HG02943 (cell line): ENCODE results near the gene AFAP1.

ENCODE experiments used
- ATAC-seq: cut with Tn5 transposase; IDR thresholded peaks from one replicate; pipeline ENCODE4 v1.9.1; 2021; ENCODE audit warnings: mild to moderate bottlenecking, low read depth, moderate library complexity; ENCODE audit not compliant: unreplicated experiment

Gene AFAP1

DNA sequence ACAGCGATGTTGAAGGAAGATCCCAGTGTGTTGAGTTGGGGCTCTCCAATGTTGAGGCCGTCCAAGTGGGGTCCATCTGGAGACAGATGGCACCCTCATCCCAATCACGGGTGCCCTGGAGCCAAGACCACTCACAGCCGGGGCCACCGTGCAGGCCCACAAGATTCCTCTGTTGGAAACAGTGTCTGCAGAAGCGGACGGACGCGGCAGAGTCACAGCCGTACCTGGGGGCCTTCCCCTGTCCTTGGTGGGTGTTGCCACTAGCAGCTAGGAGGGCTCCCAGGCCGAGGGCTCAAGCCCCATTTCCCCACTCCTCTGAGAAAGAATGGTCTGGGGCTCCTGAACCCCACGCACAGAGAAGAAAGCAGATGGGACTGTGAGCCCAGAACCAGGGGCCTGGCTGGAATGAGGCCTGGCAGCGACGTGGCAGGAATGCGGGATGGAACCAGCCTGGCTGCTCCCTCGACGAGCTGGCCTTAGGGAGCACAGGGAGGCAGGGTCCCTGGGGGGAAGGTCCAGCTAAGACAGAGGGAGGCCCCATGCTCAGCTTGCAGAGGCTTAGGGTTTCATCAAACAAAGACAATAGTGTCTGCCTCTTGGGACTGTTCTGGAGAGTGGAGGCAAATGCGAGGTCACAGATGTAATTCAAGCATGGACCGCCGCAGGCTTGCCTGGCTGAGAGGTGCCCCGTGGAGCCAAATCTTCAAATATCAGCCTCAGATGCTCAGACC is 228.9 kb downstream of the AFAP1 start:
- no peak for ATAC-seq

DNA sequence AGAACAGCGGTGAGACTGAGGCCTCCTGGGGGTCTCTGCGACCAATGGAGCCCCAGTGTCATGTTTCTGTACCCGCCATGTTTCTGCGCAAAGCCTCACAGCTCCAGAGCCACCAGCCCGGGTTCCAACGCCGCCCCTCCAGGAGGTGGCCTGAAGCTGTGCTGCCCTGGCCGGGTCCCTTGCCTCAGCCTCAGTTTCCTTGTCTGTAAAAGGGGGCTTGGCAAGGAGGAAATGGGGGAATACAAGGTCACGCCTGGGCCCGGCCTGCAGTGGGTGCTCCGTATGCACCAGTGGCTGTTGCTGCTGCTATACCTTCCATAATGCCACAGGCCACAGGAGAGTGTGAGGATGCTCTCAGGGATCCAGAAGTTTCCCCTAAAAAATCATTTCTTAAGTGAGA is 229.5 kb downstream of the AFAP1 start:
- no peak for ATAC-seq

DNA sequence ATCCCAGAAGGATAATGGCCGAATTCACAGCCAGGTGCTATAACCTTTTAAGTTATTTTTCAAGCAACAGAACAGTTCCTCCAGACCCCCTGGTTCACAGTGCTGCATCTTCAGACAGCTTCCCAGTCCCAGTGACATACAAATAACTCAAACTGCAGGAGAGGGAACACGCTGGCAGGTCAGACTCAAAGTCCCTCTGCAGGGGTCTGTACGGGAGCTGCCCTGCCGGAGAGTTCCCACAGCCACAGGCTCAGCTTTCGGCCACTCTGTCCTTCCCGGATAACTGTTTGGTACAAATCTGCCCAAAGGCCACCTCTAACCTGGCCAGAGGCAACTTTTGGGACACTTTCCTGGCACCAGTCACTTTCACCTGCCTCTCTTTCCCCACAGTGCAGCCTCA is 230.2 kb downstream of the AFAP1 start:
- no peak for ATAC-seq

DNA sequence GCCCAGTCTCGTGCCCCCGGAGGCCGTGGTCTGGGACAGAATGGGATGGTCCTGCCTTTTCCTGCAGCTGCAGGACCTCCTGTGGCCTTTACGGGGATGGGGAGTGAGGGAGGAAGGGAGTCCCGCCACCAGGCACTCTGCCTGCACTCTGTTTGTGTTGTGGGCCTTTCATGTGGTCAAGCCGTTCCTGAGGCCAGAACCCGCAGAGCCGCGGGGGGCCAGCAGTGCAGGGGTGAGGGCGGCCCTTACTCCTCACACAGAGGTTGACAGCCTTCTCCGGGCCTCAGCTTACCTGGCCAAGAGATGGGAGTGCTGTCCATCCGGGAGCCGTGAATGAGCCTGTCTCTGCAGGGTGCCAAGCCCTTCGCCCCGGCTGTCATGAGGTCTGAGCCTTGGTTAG is 230.7 kb downstream of the AFAP1 start:
- ATAC-seq = no peak
